GM23248 (cell line): ENCODE data around the gene TRPM3. TPM values are rescaled to one million over a fixed set of nuclear protein-coding genes. Genes with fewer than 3 reads are reported as not detected.

Experiments used
- DNase-seq: peaks from one replicate; pipeline ENCODE4 v3.0.0-alpha.2; 2015
- H2AFZ ChIP-seq: fragments of 200-600 bp; sonication (generic); 2 replicates; pipeline ENCODE4 v1.6.1; 2016; ENCODE audit warnings: antibody characterized with exemption
- H3F3A ChIP-seq: fragments of 200-600 bp; sonication (generic); 2 replicates; pipeline ENCODE4 v1.6.1; 2016; ENCODE audit warnings: mild to moderate bottlenecking, antibody characterized with exemption, mixed run types; ENCODE audit not compliant: insufficient read depth
- H3K27ac ChIP-seq: fragments of 200-600 bp; sonication (generic); 2 replicates; pipeline ENCODE4 v1.5.1; 2016; ENCODE audit warnings: mild to moderate bottlenecking
- H3K27me3 ChIP-seq: fragments of 200-600 bp; sonication (generic); replicated peaks from 2 replicates; pipeline ENCODE4 v1.6.1; 2016; ENCODE audit warnings: mild to moderate bottlenecking; ENCODE audit not compliant: insufficient read depth
- H3K36me3 ChIP-seq: fragments of 200-600 bp; sonication (generic); 2 replicates; pipeline ENCODE4 v1.6.1; 2016; ENCODE audit warnings: low read depth, mild to moderate bottlenecking
- H3K4me1 ChIP-seq: fragments of 200-600 bp; sonication (generic); 2 replicates; pipeline ENCODE4 v1.6.1; 2016; ENCODE audit warnings: mild to moderate bottlenecking; ENCODE audit not compliant: insufficient read depth
- H3K4me2 ChIP-seq: fragments of 200-600 bp; sonication (generic); one replicate; pipeline ENCODE4 v1.6.1; 2016; ENCODE audit warnings: mild to moderate bottlenecking; ENCODE audit not compliant: unreplicated experiment
- H3K4me3 ChIP-seq: fragments of 200-600 bp; sonication (generic); 2 replicates; pipeline ENCODE4 v1.5.1; 2016; ENCODE audit warnings: mild to moderate bottlenecking
- H3K79me2 ChIP-seq: fragments of 200-600 bp; sonication (generic); 2 replicates; pipeline ENCODE4 v1.6.1; 2016; ENCODE audit warnings: mild to moderate bottlenecking; ENCODE audit not compliant: insufficient read depth
- H3K9ac ChIP-seq: fragments of 200-600 bp; sonication (generic); 2 replicates; pipeline ENCODE4 v1.6.1; 2016; ENCODE audit warnings: mild to moderate bottlenecking
- H3K9me2 ChIP-seq: fragments of 200-600 bp; sonication (generic); 2 replicates; pipeline ENCODE4 v1.6.1; 2016; ENCODE audit warnings: mixed run types, mild to moderate bottlenecking, moderate library complexity; ENCODE audit not compliant: insufficient read depth
- H3K9me3 ChIP-seq: fragments of 200-600 bp; sonication (generic); one replicate; pipeline ENCODE4 v1.6.1; 2017; ENCODE audit warnings: low read depth
- H4K20me1 ChIP-seq: fragments of 200-600 bp; sonication (generic); 2 replicates; pipeline ENCODE4 v1.6.0; 2016; ENCODE audit not compliant: insufficient read depth
- EZH2 ChIP-seq: fragments of 200-600 bp; sonication (generic); IDR thresholded peaks from 2 replicates; pipeline ENCODE4 v1.6.1; 2018; ENCODE audit warnings: antibody characterized with exemption, mild to moderate bottlenecking; ENCODE audit not compliant: insufficient read depth, poor library complexity, severe bottlenecking
- EZH2phosphoT487 ChIP-seq: fragments of 200-600 bp; sonication (generic); IDR thresholded peaks from 2 replicates; pipeline ENCODE4 v1.6.1; 2018; ENCODE audit warnings: antibody characterized with exemption, moderate library complexity, mild to moderate bottlenecking, low read depth; ENCODE audit not compliant: insufficient read depth
- WGBS, 2 experiments: methylation state at CpG; one replicate each; pipeline ENCODE4 v1.1.6; 2015 to 2017; ENCODE audit warnings: low lambda C conversion rate in 2 of 2, low coverage in 1 of 2; ENCODE audit errors: missing lambda C conversion rate in 2 of 2; 5-methylcytosine and 5-hydroxymethylcytosine counted together
- in situ Hi-C: fragments of 300-500 bp; cut with MboI; formaldehyde crosslinking; loops from 2 replicates; pipeline ENCODE4 v1.15.0; 2020
- polyA plus RNA-seq: library from polyadenylated mRNA; unstranded; fragments of >200 nt; fragmentation: Nextera tagmentation; extraction: Ambion mirVana; gene quantifications from 2 replicates; pipeline ENCODE4 v1.2.1, GENCODE V29; 2016
- total RNA-seq: library from RNA; depleted of rRNA; stranded (reverse); fragments of >200 nt; shearing (Covaris generic); gene quantifications from 2 replicates; pipeline ENCODE4 v1.2.3, GENCODE V29; 2014

Gene TRPM3
- total and polyA plus RNA-seq, 2 experiments from 2014 or later = not detected

GRCh38 chr9:70551396-70551795 lies 570.0 kb downstream of the TRPM3 start:
- H3K9me2 ChIP-seq = no peaks in the 10 kb centered on the region
- no peak overlapping the region for H3K4me2 ChIP-seq
- H3K9me3 ChIP-seq = no peaks in the 10 kb centered on the region
- peak; percentile 26 for DNase-seq
- H3K36me3 ChIP-seq = no peaks in the 10 kb centered on the region
- no peak overlapping the region for H2AFZ ChIP-seq
- in situ Hi-C loops = no loop called here
- no peak overlapping the region for H3K27ac ChIP-seq
- H3K4me1 ChIP-seq = peaks cover 19% of the 10 kb centered on the region
- 96 to 97% methylated on average over 4 of the region's 4 CpGs for WGBS, 2 experiments
- peaks cover 17% of the 10 kb centered on the region for H3F3A ChIP-seq
- no peaks in the 10 kb centered on the region for H3K79me2 ChIP-seq
- H3K9ac ChIP-seq = no peak overlapping the region
- H3K4me3 ChIP-seq = no peak overlapping the region
- H3K27me3 ChIP-seq = no peaks in the 10 kb centered on the region
- no peak for TF ChIP-seq EZH2
- no peak for TF ChIP-seq EZH2phosphoT487
- no peaks in the 10 kb centered on the region for H4K20me1 ChIP-seq

GRCh38 chr9:70549926-70550325 lies 571.5 kb downstream of the TRPM3 start:
- Histone ChIP-seq H3K9ac (no peak overlapping the region), H3K9me3 (no peaks in the 10 kb centered on the region), H3F3A (peaks cover 11% of the 10 kb centered on the region), H3K79me2 (no peaks in the 10 kb centered on the region), H2AFZ (no peak overlapping the region), H4K20me1 (no peaks in the 10 kb centered on the region), H3K4me1 (peaks cover 16% of the 10 kb centered on the region), H3K27ac (no peak overlapping the region), H3K9me2 (no peaks in the 10 kb centered on the region), H3K27me3 (no peaks in the 10 kb centered on the region), H3K36me3 (no peaks in the 10 kb centered on the region), H3K4me2 (no peak overlapping the region), H3K4me3 (no peak overlapping the region)
- in situ Hi-C loops = no loop called here
- WGBS, 2 experiments = 17 to 27% methylated on average over 1 of the region's 1 CpG
- TF ChIP-seq EZH2phosphoT487 (no peak), EZH2 (no peak)
- no peak for DNase-seq

DNA sequence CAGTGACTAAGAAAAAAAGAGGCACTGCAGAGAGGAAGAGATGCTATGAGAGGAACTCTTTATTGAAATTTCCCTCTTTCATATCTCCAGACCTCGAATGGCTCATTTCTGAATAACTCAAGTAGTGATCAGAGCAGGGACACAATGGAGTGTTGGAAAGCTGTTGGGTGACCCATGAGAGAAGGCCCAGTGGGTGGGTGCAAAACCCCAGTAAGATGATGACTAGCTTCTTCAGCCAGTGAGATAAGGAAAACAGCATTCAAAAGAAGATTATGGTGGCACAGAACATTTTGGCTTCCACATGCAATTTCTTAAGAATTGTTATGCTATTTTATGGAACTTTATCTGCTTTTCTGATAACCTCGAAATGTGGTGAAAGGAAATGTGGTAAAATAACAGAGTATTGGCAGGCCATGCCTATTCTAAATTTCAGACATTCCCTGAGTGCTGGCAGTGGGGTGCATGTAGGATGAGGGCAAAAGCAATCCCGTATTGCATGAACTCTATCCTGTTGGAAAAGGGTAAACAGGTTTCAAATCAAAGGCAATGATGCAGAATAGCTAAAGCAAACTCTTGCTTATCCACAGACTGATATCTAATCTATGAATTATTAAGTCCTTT lies 579.0 kb downstream of the TRPM3 start:
- TF ChIP-seq EZH2 (no peak), EZH2phosphoT487 (no peak)
- Histone ChIP-seq H3K27ac (no peak overlapping the region), H3K9me2 (no peaks in the 10 kb centered on the region), H4K20me1 (no peaks in the 10 kb centered on the region), H3K9me3 (no peaks in the 10 kb centered on the region), H3K79me2 (no peaks in the 10 kb centered on the region), H3K27me3 (no peaks in the 10 kb centered on the region), H3K4me3 (no peak overlapping the region), H2AFZ (no peak overlapping the region), H3K9ac (no peak overlapping the region), H3K4me2 (no peak overlapping the region), H3K4me1 (no peaks in the 10 kb centered on the region), H3F3A (no peaks in the 10 kb centered on the region), H3K36me3 (no peaks in the 10 kb centered on the region)
- in situ Hi-C loops = no loop called here
- 85 to 94% methylated on average over 3 of the region's 3 CpGs for WGBS, 2 experiments
- no peak for DNase-seq

DNA sequence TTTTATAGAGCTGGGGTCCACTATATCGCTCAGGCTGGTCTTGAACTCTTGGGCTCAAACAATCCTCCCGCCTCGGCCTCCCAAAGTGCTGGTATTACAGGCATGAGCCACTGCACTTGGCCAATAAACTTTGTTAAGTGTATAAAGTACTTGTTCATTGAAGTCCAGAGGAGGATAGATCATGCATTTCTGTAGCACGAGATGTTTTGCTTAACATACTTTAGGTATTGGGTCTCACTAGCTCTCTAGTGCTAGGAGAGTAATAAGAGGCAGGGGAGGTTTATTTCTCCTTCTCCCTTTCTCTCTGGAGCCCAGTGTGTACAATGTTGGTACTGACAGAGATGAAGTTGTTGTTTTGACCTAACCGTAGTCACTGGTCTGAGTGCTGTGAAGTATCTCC lies 581.4 kb downstream of the TRPM3 start:
- Histone ChIP-seq H2AFZ (no peak overlapping the region), H3K79me2 (no peaks in the 10 kb centered on the region), H3K9ac (no peak overlapping the region), H3K27ac (no peak overlapping the region), H3K4me1 (no peaks in the 10 kb centered on the region), H3K9me2 (no peaks in the 10 kb centered on the region), H3F3A (no peaks in the 10 kb centered on the region), H3K9me3 (no peaks in the 10 kb centered on the region), H3K27me3 (no peaks in the 10 kb centered on the region), H3K4me2 (no peak overlapping the region), H3K36me3 (no peaks in the 10 kb centered on the region), H3K4me3 (no peak overlapping the region), H4K20me1 (no peaks in the 10 kb centered on the region)
- WGBS, 2 experiments = 87 to 89% methylated on average over 5 of the region's 5 CpGs
- in situ Hi-C loops = no loop called here
- DNase-seq = no peak
- no peak for TF ChIP-seq EZH2phosphoT487
- TF ChIP-seq EZH2 = no peak
